ENCODE results near the gene KIF19.
"Not testable (repeated sequence)": the region's sequence is repeated elsewhere in the genome, so short reads cannot be mapped to it uniquely, and the experiment has no call there.

Gene KIF19

GRCh38 chr17:74325743-74326379 is at the start of gene KIF19:
Gene KIF19 (plus strand): TSS chr17:74326226. CDS start chr17:74326350, 124 bp downstream.
- DNase-seq, result peak; percentile 49 to 70

- no peak for DNase-seq
Measured at GRCh38 chr17:74276541-74277009, 49.5 kb upstream of the KIF19 start.

GRCh38 chr17:74277935-74278334 is 48.1 kb upstream of the KIF19 start:
- DNase-seq, result no peak

GRCh38 chr17:74279617-74280016 is 46.4 kb upstream of the KIF19 start:
- DNase-seq, result not testable (repeated sequence)

GRCh38 chr17:74280093-74280513 is 45.9 kb upstream of the KIF19 start:
- peak; percentile 75 to 81 for DNase-seq

DNA sequence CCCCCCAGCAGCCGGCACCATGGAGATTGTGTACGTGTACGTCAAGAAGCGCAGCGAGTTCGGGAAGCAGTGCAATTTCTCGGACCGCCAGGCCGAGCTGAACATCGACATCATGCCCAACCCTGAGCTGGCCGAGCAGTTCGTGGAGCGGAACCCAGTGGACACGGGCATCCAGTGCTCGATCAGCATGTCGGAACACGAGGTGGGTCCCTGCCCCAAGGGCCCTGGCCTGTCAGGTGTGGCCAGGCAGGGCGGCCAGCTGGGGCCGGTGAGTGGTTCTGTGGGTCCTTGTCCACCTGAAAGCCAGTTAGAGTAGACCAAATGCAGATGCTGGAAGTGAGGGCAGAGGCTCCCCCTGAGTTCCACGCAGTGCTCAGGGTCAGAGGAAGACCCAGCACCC is 44.2 kb upstream of the KIF19 start:
- no peak for DNase-seq

DNA sequence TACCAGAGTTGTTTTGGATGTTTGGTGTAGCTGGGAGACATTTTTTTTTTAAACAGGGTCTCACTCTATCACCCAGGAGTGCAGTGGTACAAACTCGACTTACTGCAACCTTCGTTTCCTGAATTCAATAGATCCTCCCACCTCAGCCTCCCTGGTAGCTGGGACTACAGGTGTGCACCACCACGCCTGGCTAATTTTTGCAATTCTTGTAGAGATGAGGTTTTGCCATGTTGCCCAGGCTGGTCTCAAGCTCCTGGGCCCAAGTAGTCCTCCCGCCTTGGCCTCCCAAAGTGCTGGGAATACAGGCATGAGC is 43.8 kb upstream of the KIF19 start:
- DNase-seq, result not testable (repeated sequence)

- peak; percentile 57 to 74 for DNase-seq
Measured at GRCh38 chr17:74282587-74283370, 43.2 kb upstream of the KIF19 start.

- DNase-seq, result no peak
Measured at GRCh38 chr17:74283371-74283673, 42.7 kb upstream of the KIF19 start.

DNA sequence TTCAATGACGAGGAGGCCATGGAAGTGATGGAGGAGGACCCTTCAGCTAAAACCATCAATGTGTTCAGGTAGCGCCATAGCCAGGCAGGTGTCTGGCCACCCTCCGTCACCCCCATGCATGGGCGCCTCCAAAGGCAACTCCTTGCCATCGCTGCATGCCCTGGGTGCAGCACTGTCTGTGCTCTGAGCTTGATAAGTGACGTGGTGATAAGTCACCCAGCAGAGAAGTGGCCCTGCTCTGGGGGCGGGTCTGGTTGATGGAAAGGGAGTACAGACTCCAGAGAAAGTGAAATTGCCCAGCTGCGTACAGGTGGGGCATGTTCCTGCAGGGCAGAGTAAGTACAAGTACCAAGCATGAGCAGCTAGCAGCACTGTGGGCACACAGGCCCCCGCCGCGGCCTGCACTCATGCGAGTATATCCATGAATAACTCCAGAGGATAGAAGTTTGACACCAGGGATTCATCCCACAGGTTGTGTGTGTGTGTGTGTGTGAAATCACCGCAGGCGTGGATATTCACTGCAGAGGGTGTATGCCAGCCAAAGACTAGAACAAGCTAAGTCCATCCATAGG is 38.9 kb upstream of the KIF19 start:
- no peak for DNase-seq

DNA sequence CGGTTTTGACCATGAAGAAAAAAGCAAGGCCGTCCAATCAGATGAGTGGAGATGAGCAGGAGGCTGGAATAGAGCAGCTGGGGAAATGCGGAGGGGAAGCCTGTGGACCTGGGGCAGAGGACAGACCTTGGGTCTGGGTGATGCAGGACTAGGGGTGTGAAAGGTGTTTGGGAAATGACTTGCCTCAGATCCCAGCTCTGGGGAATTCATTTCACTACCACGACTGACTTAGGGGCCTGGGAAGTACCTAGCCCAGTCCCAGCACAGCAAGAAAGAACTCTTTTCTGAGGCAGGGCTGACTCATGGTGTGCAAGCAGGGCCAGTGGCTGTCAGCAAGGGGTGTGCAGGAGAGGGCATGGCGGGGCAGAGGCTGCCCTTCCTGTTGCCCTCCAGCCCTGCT is 37.2 kb upstream of the KIF19 start:
- DNase-seq, result no peak

DNA sequence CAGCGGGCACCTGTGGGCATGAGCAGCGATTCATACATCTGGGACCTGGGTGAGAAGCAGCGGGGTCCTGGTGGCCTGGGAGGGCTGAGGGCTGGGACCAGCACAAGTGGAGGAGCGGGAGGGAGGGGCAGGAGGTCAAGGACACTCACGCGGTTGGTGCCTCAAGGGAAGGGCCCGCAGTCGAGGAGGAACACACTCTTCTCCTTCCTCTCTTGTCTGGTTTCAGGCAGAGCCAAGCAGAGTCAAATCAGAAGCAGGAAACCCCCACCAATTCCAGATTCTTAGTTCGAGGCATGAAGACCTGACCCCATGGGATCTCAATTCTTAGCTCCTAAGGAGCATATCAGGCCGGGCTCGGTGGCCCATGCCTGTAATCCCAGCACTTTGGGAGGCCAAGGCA is 36.3 kb upstream of the KIF19 start:
- no peak for DNase-seq

GRCh38 chr17:74290340-74290739 is 35.7 kb upstream of the KIF19 start:
- no peak for DNase-seq

DNA sequence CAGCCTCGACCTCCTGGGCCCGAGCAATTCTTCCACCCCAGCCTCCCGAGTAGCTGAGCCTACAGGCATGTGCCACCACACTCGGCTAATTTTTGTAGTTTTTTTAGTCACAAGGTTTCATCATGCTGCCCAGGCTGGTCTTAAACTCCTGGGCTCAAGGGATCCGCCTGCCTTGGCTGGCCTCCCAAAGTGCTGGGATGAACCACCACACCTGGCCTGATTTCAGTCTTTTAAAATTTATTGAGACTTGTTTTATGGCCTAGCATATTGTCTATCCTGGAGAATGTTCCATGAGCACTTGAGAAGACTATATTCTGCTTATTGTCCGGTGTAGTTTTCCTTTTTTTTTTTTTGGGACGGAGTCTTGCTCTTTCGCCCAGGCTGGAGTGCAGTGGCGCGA is 33.5 kb upstream of the KIF19 start:
- DNase-seq, result no peak

DNA sequence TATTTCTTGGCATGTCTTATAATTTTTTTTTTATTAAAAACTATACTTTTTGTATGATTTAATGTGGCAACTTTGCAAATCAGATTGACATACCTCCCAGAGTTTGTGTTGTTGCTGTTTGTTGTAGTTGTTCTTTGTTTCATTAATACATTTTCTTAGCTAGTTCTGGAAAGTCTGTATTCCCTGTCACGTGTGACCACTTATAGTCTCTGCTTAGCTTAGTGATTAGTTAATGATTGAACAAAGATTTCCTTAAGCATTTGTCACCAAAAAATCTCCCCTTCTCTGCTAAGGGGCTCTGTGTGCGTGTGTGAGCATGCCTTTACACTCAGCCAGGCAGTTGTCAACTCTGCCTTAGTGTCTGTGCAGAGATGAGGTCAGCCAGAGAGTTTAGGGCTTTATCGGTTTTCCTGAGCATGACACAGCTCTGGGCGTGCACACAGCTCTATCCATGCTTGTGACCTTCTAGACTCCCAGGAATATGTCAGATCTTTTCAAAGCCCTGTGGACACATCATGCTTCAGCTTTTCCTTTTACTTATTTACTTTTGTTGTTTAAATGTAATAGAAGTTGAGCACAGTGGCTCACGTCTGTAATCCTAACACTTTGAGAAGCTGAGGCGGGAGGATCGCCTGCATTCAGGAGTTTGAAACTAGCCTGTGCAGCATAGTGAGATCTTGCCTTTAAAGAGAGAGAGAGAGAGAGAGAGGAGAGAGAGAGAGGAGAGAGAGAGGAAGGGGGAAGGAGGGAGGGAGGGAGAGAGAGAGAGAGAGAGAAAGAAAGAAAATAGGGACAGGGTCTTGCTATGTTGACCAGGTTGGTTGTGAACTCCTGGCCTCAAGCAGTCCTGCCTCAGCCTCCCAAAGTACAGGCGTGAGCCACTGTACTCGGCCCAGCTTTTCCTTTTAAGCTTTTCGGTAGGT is 30.1 kb upstream of the KIF19 start:
- DNase-seq, result no peak

DNA sequence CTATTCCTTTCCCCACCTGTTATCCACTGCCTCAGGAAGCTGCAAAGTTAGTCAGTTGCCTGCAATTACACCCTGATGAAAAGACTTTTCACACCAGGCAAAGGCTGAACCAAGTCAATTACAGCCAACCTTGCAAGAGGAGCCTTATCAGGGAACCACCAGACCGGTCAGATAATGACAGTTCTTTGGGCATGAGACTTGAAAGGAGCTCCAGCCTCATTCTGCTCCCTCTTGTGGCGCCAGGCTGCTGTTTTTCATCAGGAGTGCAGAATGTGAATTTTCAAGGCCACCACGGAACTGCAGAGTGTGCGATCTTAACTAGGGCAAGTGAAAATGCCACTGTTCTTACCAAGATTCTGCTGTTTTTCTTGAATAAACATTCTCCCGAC is 29.5 kb upstream of the KIF19 start:
- peak; percentile 47 to 59 for DNase-seq

DNA sequence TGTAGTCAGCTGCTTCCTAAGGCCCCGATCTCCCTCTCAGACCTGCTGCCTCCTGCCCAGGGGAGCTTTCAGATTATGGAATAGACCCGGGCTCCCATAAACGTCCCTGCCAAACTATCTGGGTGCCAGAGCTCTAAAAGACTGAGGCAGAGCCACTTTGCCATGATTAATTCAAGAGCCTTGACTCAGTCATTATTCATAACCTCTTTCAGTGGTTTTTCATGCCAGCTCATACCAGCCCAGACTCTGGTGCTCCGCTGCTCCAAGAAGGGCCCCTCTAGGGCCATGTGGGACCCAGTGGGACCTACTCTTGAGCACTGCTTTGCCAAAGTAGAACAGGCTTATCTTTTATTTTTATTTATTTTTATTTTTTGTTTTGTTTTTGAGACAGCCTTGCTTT is 28.1 kb upstream of the KIF19 start:
- DNase-seq, result no peak

GRCh38 chr17:74298778-74299177 is 27.2 kb upstream of the KIF19 start:
- DNase-seq, result no peak

GRCh38 chr17:74299226-74300009 is 26.6 kb upstream of the KIF19 start:
- DNase-seq, result no peak

DNA sequence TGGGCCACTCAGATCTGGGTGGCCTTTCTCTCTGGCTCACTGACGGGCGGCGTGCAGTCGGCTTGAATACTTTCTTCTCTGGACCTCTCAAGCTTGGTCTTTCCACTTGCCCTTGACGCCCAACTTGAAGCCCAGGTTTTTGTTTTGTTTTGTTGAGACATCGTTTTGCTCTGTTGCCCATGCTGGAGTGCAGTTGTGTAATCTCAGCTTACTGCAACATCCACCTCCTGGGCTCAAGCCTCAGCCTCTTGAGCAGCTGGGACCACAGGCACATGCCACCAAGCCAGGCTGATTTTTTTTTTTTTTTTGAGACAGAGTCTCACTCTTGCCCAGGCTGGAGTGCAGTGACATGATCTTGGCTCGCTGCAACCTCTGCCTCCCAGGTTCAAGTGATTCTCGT is 22.7 kb upstream of the KIF19 start:
- no peak for DNase-seq

DNA sequence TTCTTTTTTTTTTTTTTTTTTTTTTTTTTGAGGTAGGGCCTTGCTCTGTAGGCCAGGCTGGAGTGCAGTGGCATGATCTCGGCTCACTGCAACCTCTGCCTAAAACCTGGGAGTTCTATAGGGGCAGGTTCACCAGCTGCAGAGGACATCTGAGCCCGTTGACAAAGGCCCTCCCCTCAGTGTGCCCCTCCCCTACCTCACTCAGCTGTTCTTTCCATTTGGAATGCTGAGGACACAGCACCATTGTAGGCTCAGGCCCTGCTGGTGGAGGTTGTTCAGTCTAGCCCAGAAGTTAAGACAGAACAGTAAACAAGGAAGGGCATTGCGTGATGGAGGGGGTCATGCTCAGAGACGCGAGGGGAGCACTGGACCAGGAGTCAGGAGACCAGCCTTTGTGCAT is 21.8 kb upstream of the KIF19 start:
- DNase-seq, result no peak

- DNase-seq, result no peak
Measured at GRCh38 chr17:74305865-74306654, 20.0 kb upstream of the KIF19 start.
